Ovary (tissue), 3 donors: ENCODE data around the gene GRAP2.

Experiments used
- POLR2A ChIP-seq: fragments of 450-650 bp; IDR thresholded peaks from one replicate; pipeline ENCODE4 v1.6.1; 2017; ENCODE audit warnings: antibody characterized with exemption, mild to moderate bottlenecking, moderate library complexity
- TF ChIP-seq, protein P1 (sequence below), 3 donors: fragments of 450-650 bp in 2 of 3; fragments of 200-600 bp in 1 of 3; IDR thresholded peaks; one replicate each; pipeline versions ENCODE4 v1.5.1 to v1.8.0; 2016 to 2022; ENCODE audit warnings: antibody characterized with exemption in 3 of 3, mild to moderate bottlenecking in 1 of 3
- donor health status: DM: no; HTN: no; CAD: no.

GRCh38 chr22:40021401-40022000, 120.6 kb downstream of the GRAP2 start:
- TF ChIP-seq, protein P1, sequence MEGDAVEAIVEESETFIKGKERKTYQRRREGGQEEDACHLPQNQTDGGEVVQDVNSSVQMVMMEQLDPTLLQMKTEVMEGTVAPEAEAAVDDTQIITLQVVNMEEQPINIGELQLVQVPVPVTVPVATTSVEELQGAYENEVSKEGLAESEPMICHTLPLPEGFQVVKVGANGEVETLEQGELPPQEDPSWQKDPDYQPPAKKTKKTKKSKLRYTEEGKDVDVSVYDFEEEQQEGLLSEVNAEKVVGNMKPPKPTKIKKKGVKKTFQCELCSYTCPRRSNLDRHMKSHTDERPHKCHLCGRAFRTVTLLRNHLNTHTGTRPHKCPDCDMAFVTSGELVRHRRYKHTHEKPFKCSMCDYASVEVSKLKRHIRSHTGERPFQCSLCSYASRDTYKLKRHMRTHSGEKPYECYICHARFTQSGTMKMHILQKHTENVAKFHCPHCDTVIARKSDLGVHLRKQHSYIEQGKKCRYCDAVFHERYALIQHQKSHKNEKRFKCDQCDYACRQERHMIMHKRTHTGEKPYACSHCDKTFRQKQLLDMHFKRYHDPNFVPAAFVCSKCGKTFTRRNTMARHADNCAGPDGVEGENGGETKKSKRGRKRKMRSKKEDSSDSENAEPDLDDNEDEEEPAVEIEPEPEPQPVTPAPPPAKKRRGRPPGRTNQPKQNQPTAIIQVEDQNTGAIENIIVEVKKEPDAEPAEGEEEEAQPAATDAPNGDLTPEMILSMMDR (IDR thresholded peaks at IDR 0.05), result no peak
- no peak for TF ChIP-seq POLR2A
